ENCODE measurements around the gene RTP5.

GRCh38 chr2:241870081-241870541, 582 bp downstream of the RTP5 start:
- TF ChIP-seq CTCF (IDR thresholded peaks at IDR 0.05), result no peak
- no peak for TF ChIP-seq POLR2A (IDR thresholded peaks at IDR 0.05)

Measured in heart left ventricle (tissue), 13 donors.